ENCODE data around the gene IQCH. TPM values are rescaled to one million over a fixed set of nuclear protein-coding genes. Genes with fewer than 3 reads are reported as not detected.

Gene IQCH
- total and polyA plus RNA-seq, 8 donors = 1.4 to 3.4 (median 2.8) TPM

DNA sequence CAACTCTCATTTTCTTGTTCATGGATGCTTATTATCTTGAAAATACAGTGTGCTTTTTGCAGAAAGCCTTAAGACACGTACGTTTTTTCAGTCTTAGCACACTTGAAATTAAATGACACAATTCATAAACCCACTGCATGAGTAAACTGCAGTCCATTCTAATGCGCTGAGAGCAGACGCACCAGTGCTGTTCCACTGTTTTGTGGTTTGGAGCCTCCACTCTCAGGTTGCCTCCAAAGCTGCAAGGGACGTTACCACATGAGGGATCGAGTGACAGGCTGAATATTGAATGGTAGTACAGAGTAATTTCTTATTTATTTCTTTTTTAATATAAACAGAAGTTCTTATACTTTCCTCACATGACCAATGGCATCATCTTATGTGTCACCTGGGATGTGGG lies 12.3 kb downstream of the IQCH start:
- intact Hi-C loops (cut with DNase I) = no loop called here
- Histone ChIP-seq H3K9me3 (no peaks in the 10 kb centered on the region), H3K4me3 (no peak overlapping the region), H3K4me1 (no peaks in the 10 kb centered on the region), H3K36me3 (no peaks in the 10 kb centered on the region), H3K27me3 (no peaks in the 10 kb centered on the region), H3K27ac (no peak overlapping the region)
- no peak for DNase-seq
- ATAC-seq = no peak
- TF ChIP-seq, protein P1, sequence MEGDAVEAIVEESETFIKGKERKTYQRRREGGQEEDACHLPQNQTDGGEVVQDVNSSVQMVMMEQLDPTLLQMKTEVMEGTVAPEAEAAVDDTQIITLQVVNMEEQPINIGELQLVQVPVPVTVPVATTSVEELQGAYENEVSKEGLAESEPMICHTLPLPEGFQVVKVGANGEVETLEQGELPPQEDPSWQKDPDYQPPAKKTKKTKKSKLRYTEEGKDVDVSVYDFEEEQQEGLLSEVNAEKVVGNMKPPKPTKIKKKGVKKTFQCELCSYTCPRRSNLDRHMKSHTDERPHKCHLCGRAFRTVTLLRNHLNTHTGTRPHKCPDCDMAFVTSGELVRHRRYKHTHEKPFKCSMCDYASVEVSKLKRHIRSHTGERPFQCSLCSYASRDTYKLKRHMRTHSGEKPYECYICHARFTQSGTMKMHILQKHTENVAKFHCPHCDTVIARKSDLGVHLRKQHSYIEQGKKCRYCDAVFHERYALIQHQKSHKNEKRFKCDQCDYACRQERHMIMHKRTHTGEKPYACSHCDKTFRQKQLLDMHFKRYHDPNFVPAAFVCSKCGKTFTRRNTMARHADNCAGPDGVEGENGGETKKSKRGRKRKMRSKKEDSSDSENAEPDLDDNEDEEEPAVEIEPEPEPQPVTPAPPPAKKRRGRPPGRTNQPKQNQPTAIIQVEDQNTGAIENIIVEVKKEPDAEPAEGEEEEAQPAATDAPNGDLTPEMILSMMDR (IDR thresholded peaks at IDR 0.05) = no peak

- intact Hi-C loops (cut with DNase I) = no loop called here
- H3K4me3 ChIP-seq = no peak overlapping the region
- no peak for DNase-seq
- no peaks in the 10 kb centered on the region for H3K9me3 ChIP-seq
- H3K4me1 ChIP-seq = no peaks in the 10 kb centered on the region
- no peak overlapping the region for H3K27ac ChIP-seq
- TF ChIP-seq, protein P1 (IDR thresholded peaks at IDR 0.05) = no peak
- ATAC-seq = no peak
- no peaks in the 10 kb centered on the region for H3K36me3 ChIP-seq
- no peaks in the 10 kb centered on the region for H3K27me3 ChIP-seq
Observed at GRCh38 chr15:67267440-67267839, 12.9 kb downstream of the IQCH start.

GRCh38 chr15:67267951-67268941 lies 13.7 kb downstream of the IQCH start:
- H3K27ac ChIP-seq = no peak overlapping the region
- no peak for DNase-seq
- intact Hi-C loops (cut with DNase I) = no loop called here
- TF ChIP-seq, protein P1 (IDR thresholded peaks at IDR 0.05) = no peak
- H3K4me1 ChIP-seq = no peaks in the 10 kb centered on the region
- H3K9me3 ChIP-seq = no peaks in the 10 kb centered on the region
- H3K36me3 ChIP-seq = no peaks in the 10 kb centered on the region
- no peak overlapping the region for H3K4me3 ChIP-seq
- ATAC-seq = no peak
- H3K27me3 ChIP-seq = no peaks in the 10 kb centered on the region

DNA sequence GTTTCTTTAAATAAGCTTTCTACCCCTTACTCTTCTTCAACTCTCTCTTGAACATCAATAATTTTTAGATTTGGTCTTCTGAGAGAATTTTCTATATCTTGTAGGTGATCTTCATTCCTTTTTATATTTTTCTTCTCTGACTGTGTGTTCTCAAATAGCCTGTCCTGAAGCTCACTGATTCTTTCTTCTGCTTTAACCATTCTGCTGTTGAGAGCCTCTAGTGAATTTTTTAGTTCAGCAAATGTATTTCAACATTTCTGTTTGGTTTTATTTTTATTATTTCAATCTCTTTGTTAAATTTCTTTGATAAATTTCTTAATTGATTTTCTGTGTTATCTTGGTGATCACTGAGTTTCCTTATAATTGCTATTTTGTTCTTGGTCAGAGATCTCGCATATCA lies 19.6 kb downstream of the IQCH start:
- no peak overlapping the region for H3K4me3 ChIP-seq
- no peaks in the 10 kb centered on the region for H3K27me3 ChIP-seq
- intact Hi-C loops (cut with DNase I) = no loop called here
- ATAC-seq (no peak), DNase-seq (no peak)
- no peak overlapping the region for H3K27ac ChIP-seq
- H3K36me3 ChIP-seq = no peaks in the 10 kb centered on the region
- H3K9me3 ChIP-seq = no peaks in the 10 kb centered on the region
- H3K4me1 ChIP-seq = no peaks in the 10 kb centered on the region
- TF ChIP-seq, protein P1 (IDR thresholded peaks at IDR 0.05) = no peak

DNA sequence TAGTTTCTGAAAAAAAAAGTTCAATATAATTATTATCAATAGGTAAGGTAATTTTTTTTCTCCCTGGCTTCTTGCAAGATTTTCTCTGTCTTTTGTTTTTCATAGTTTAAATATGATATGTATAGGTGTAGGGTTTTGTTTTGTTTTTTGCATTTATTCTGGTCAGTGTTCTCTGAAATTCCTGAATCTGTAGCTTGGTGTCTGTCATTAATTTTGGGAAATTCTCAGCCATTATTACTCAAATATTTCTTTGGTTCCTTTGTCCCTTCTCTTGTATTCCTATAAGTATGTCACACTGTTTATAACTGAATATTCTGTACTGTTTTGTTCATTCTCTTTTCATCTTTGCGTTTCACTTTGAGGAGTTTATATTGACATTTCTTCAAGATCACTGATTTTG lies 22.1 kb downstream of the IQCH start:
- Histone ChIP-seq H3K36me3 (no peaks in the 10 kb centered on the region), H3K9me3 (no peaks in the 10 kb centered on the region), H3K4me1 (no peaks in the 10 kb centered on the region), H3K4me3 (no peak overlapping the region), H3K27ac (no peak overlapping the region), H3K27me3 (no peaks in the 10 kb centered on the region)
- TF ChIP-seq, protein P1 (IDR thresholded peaks at IDR 0.05) = no peak
- intact Hi-C loops (cut with DNase I) = no loop called here
- no peak for DNase-seq
- ATAC-seq = no peak

Data from left lung (tissue), 10 donors.